ENCODE results near the gene CFAP57. TPM values are rescaled to one million over a fixed set of nuclear protein-coding genes. Genes with fewer than 3 reads are reported as not detected.
A peak's percentile ranks its signal among the peaks of the same experiment; 100 is the strongest.

Gene CFAP57
- total RNA-seq, 1 donor from 2014 or later: 0.86 TPM

GRCh38 chr1:43288785-43289706, 116.9 kb downstream of the CFAP57 start:
- DNase-seq (ENCODE audit: low read depth, low spot score): no peak
- no peaks in the 10 kb centered on the region for H3K9me3 Mint-ChIP-seq
- no peaks in the 10 kb centered on the region for H3K36me3 Mint-ChIP-seq (ENCODE audit: low read depth)
- H3K4me3 Mint-ChIP-seq: no peak overlapping the region
- TF ChIP-seq CTCF (conservative IDR thresholded peaks at IDR 0.05): no peak
- peaks cover 9% of the 10 kb centered on the region for H3K4me1 Mint-ChIP-seq
- H3K27ac Mint-ChIP-seq (ENCODE audit: unreplicated experiment): no peak overlapping the region
- H3K27me3 Mint-ChIP-seq (ENCODE audit: low read depth): no peaks in the 10 kb centered on the region

GRCh38 chr1:43292216-43292615, 120.1 kb downstream of the CFAP57 start:
- no peak for TF ChIP-seq CTCF (conservative IDR thresholded peaks at IDR 0.05)
- Mint-ChIP-seq H3K9me3 (no peaks in the 10 kb centered on the region), H3K4me3 (no peak overlapping the region), H3K27me3 (ENCODE audit: low read depth) (no peaks in the 10 kb centered on the region), H3K4me1 (peaks cover 28% of the 10 kb centered on the region), H3K27ac (ENCODE audit: unreplicated experiment) (no peak overlapping the region), H3K36me3 (ENCODE audit: low read depth) (no peaks in the 10 kb centered on the region)
- DNase-seq (ENCODE audit: low read depth, low spot score): no peak

DNA sequence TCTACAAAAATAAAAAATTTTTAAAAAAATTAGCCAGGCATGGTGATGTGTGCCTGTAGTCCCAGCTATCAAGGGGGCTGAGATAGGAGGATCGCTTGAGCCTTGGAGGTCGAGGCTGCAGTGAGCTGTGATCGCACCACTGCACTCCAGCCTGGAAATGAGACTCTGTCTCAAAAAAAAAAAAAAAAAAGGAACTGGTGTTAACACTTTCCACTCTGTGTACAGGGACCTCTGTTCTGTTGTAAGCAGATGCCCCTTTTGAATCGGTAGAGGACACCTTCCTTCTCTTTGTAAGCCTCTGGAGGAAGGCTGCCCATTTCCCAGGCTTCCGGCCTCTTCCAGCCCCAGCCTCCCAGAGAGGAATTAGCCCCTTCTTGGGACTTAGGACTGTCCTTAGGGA, 120.5 kb downstream of the CFAP57 start:
- no peak for DNase-seq (ENCODE audit: low read depth, low spot score)
- Mint-ChIP-seq H3K27ac (ENCODE audit: unreplicated experiment) (no peak overlapping the region), H3K36me3 (ENCODE audit: low read depth) (no peaks in the 10 kb centered on the region), H3K27me3 (ENCODE audit: low read depth) (no peaks in the 10 kb centered on the region), H3K4me3 (no peak overlapping the region), H3K4me1 (peaks cover 28% of the 10 kb centered on the region), H3K9me3 (no peaks in the 10 kb centered on the region)
- TF ChIP-seq CTCF (conservative IDR thresholded peaks at IDR 0.05): no peak

DNA sequence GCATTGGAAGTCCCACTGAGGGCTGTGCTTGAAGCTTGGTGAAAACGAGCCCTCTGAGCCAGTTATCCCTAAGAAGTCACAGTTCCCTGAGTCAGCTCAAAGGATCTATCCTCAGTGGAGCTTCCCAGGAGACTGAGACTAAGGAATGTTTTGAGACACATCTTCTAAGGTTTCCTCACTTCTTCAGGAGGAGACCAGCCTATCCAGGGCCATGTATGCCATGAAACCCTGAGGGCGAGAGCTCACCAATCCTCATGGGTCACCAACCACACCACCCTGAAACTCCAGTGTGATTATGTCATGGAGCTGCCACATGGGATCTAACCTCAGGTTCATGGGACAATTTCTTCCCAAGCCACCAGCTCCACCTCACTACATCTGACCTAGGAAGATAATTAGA, 121.0 kb downstream of the CFAP57 start:
- H3K9me3 Mint-ChIP-seq: no peaks in the 10 kb centered on the region
- H3K36me3 Mint-ChIP-seq (ENCODE audit: low read depth): no peaks in the 10 kb centered on the region
- peaks cover 31% of the 10 kb centered on the region for H3K4me1 Mint-ChIP-seq
- H3K27ac Mint-ChIP-seq (ENCODE audit: unreplicated experiment): peak overlapping the region; percentile 71
- no peak for TF ChIP-seq CTCF (conservative IDR thresholded peaks at IDR 0.05)
- H3K27me3 Mint-ChIP-seq (ENCODE audit: low read depth): no peaks in the 10 kb centered on the region
- DNase-seq (ENCODE audit: low read depth, low spot score): no peak
- no peak overlapping the region for H3K4me3 Mint-ChIP-seq

- H3K36me3 Mint-ChIP-seq (ENCODE audit: low read depth): no peaks in the 10 kb centered on the region
Measured at GRCh38 chr1:43293896-43294760, 122.0 kb downstream of the CFAP57 start.

More at GRCh38 chr1:43293896-43294760, 122.0 kb downstream of the CFAP57 start:
- Mint-ChIP-seq H3K4me3 (no peak overlapping the region), H3K4me1 (peaks cover 32% of the 10 kb centered on the region), H3K9me3 (no peaks in the 10 kb centered on the region), H3K27me3 (ENCODE audit: low read depth) (no peaks in the 10 kb centered on the region), H3K27ac (ENCODE audit: unreplicated experiment) (no peak overlapping the region)
- no peak for DNase-seq (ENCODE audit: low read depth, low spot score)
- TF ChIP-seq CTCF (conservative IDR thresholded peaks at IDR 0.05): no peak

Data from neural crest cell (in vitro differentiated cells).